Right lobe of liver (tissue), 6 donors: Measurements from ENCODE around the gene CFAP221. TPM values are rescaled to one million over a fixed set of nuclear protein-coding genes. Genes with fewer than 3 reads are reported as not detected.

Source experiments
- ATAC-seq, 4 donors: fragments of 200-7000 bp; cut with Tn5 transposase; one replicate each; pipeline ENCODE4 v1.9.1; 2020; ENCODE audit warnings: mild to moderate bottlenecking in 4 of 4, moderate library complexity in 4 of 4
- DNase-seq, 3 donors: peaks; one replicate each; pipeline ENCODE4 v3.0.0-alpha.2; 2020
- H3K27ac ChIP-seq, 3 donors: fragments of 200-600 bp; one replicate each; pipeline ENCODE4 v1.8.0; 2022
- H3K27me3 ChIP-seq, 2 donors: fragments of 200-600 bp; one replicate each; pipeline ENCODE4 v1.8.0; 2022
- H3K36me3 ChIP-seq, 4 donors: fragments of 200-600 bp; sonication (generic) in 1 of 4; one replicate each; pipeline versions ENCODE4 v1.5.1 to v1.8.0; 2017 to 2022; ENCODE audit warnings: control low read depth in 1 of 4
- H3K4me1 ChIP-seq, 4 donors: fragments of 200-600 bp; sonication (generic) in 1 of 4; one replicate each; pipeline versions ENCODE4 v1.5.1 to v1.8.0; 2017 to 2022; ENCODE audit warnings: control low read depth in 1 of 4
- H3K4me3 ChIP-seq, 3 donors: fragments of 200-600 bp; one replicate each; pipeline ENCODE4 v1.8.0; 2022
- H3K9me3 ChIP-seq, 4 donors: fragments of 200-600 bp; sonication (generic) in 1 of 4; one replicate each; pipeline versions ENCODE4 v1.5.1 to v1.8.0; 2017 to 2022; ENCODE audit warnings: control low read depth in 1 of 4
- POLR2A ChIP-seq: fragments of 450-650 bp; IDR thresholded peaks from one replicate; pipeline ENCODE4 v1.6.1; 2017; ENCODE audit warnings: antibody characterized with exemption, mild to moderate bottlenecking
- WGBS: methylation state at CpG from one replicate; pipeline ENCODE4 v1.1.6; 2018; ENCODE audit warnings: low coverage, low lambda C conversion rate; ENCODE audit not compliant: insufficient coverage; ENCODE audit errors: missing lambda C conversion rate; 5-methylcytosine and 5-hydroxymethylcytosine counted together
- intact Hi-C, 2 donors: fragments of 100-400 bp; cut with DNase I; formaldehyde crosslinking; loops; one replicate each; pipeline versions ENCODE4 v1.11.2 to v1.14.1; 2022
- total RNA-seq, 6 experiments: library from RNA; depleted of rRNA in 2 of 6; stranded (reverse); fragments of >200 nt in 2 of 6; fragmentation: NEBNext Ultra II Directional in 3 of 6; extraction: Animal tissue kit (Norgen Biotek cat#: 25700) in 3 of 6; gene quantifications; one replicate each; pipeline versions ENCODE4 v1.1.0 to v1.2.4, GENCODE V29; 2016 to 2023
- TF ChIP-seq, protein P1 (sequence below), 4 donors: fragments of 200-600 bp in 3 of 4; fragments of 450-650 bp in 1 of 4; IDR thresholded peaks; one replicate each; pipeline versions ENCODE4 v1.5.1 to v1.8.0; 2016 to 2022; ENCODE audit warnings: antibody characterized with exemption in 4 of 4, mild to moderate bottlenecking in 2 of 4
- donor health status: DM: no; HTN: yes; CAD: no.
- donor health status: DM: no; HTN: no; CAD: no.
- donor health status: DM: no; HTN: no; CAD: no.
- donor health status: DM: no; HTN: yes; CAD: no.
- donor health status: DM: no; HTN: yes; CAD: no.

Gene CFAP221
- total RNA-seq, 6 experiments from 2014 or later: 0.56 to 5.8 (median 2.4) TPM

GRCh38 chr2:119650846-119651370 lies 106.7 kb downstream of the CFAP221 start:
- H3K36me3 ChIP-seq: no peaks in the 10 kb centered on the region
- H3K4me1 ChIP-seq: no peaks in the 10 kb centered on the region
- no peak overlapping the region for H3K27ac ChIP-seq
- ATAC-seq: no peak
- TF ChIP-seq, protein P1, sequence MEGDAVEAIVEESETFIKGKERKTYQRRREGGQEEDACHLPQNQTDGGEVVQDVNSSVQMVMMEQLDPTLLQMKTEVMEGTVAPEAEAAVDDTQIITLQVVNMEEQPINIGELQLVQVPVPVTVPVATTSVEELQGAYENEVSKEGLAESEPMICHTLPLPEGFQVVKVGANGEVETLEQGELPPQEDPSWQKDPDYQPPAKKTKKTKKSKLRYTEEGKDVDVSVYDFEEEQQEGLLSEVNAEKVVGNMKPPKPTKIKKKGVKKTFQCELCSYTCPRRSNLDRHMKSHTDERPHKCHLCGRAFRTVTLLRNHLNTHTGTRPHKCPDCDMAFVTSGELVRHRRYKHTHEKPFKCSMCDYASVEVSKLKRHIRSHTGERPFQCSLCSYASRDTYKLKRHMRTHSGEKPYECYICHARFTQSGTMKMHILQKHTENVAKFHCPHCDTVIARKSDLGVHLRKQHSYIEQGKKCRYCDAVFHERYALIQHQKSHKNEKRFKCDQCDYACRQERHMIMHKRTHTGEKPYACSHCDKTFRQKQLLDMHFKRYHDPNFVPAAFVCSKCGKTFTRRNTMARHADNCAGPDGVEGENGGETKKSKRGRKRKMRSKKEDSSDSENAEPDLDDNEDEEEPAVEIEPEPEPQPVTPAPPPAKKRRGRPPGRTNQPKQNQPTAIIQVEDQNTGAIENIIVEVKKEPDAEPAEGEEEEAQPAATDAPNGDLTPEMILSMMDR (IDR thresholded peaks at IDR 0.05): no peak
- TF ChIP-seq POLR2A: no peak
- 47% methylated on average over 2 of the region's 2 CpGs for WGBS
- no peak overlapping the region for H3K4me3 ChIP-seq
- intact Hi-C loops: no loop called here
- H3K9me3 ChIP-seq: no peaks in the 10 kb centered on the region
- H3K27me3 ChIP-seq: no peaks in the 10 kb centered on the region
- no peak for DNase-seq

GRCh38 chr2:119657466-119658145 lies 113.4 kb downstream of the CFAP221 start:
- Histone ChIP-seq H3K9me3 (no peaks in the 10 kb centered on the region), H3K4me1 (no peaks in the 10 kb centered on the region), H3K4me3 (no peak overlapping the region), H3K27me3 (no peaks in the 10 kb centered on the region), H3K27ac (no peak overlapping the region), H3K36me3 (no peaks in the 10 kb centered on the region)
- intact Hi-C loops: no loop called here
- TF ChIP-seq, protein P1 (IDR thresholded peaks at IDR 0.05): no peak
- no peak for TF ChIP-seq POLR2A
- 48% methylated on average over 8 of the region's 8 CpGs for WGBS
- no peak for DNase-seq
- no peak for ATAC-seq

DNA sequence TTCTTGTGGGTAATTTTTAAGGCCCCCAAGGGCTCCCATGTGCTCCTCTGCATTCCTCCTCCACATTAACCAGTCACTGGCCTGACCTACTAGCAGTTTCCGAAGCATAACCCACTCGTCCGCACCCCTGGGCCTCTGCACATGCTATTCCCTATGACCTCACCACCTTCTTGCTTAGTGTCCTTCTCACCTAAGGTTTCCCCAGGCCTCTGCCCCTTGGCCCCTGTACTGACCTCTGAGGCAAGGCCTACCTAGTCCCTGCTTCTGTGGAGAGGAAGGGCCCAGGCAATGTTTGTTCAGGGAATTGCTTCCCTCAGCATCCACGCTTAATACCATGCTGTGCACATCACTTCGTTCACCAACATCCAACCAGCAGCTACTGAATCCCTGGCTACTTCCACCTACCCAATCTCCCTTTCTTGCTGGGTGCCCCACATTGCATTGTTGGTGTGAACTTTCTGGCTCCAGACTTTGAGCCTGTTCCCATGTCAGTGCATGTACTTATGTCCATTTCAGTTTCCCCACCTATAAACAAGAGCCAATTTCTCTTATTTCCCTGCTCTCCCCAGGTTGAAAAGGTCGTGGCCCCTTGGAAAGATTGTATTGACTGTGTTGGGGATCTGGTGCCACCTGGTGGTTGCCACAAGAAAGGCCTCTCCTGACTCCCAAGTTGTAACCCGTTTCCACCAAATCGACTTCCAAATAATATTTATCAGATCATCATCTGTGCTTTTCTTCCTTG lies 115.5 kb downstream of the CFAP221 start:
- Histone ChIP-seq H3K4me3 (no peak overlapping the region), H3K27me3 (no peaks in the 10 kb centered on the region), H3K4me1 (no peaks in the 10 kb centered on the region), H3K9me3 (no peaks in the 10 kb centered on the region), H3K36me3 (no peaks in the 10 kb centered on the region), H3K27ac (no peak overlapping the region)
- ATAC-seq (peak; percentile 77 to 85 (median 84)), DNase-seq (peak in 1 of 3 donors; percentile 36)
- intact Hi-C loops: no loop called here
- TF ChIP-seq POLR2A: no peak
- TF ChIP-seq, protein P1 (IDR thresholded peaks at IDR 0.05): peak; percentile 71 to 87 (median 86)
- 33% methylated on average over 5 of the region's 8 CpGs for WGBS

GRCh38 chr2:119660343-119660658 lies 116.1 kb downstream of the CFAP221 start:
- no peaks in the 10 kb centered on the region for H3K27me3 ChIP-seq
- TF ChIP-seq, protein P1 (IDR thresholded peaks at IDR 0.05): no peak
- no peak for TF ChIP-seq POLR2A
- DNase-seq (no peak), ATAC-seq (no peak)
- H3K4me3 ChIP-seq: no peak overlapping the region
- 51% methylated on average over 7 of the region's 7 CpGs for WGBS
- intact Hi-C loops: no loop called here
- no peaks in the 10 kb centered on the region for H3K9me3 ChIP-seq
- H3K4me1 ChIP-seq: no peaks in the 10 kb centered on the region
- H3K27ac ChIP-seq: no peak overlapping the region
- no peaks in the 10 kb centered on the region for H3K36me3 ChIP-seq
